Kidney epithelial cell (primary cell): ENCODE results near the gene MGMT. TPM values are rescaled to one million over a fixed set of nuclear protein-coding genes. Genes with fewer than 3 reads are reported as not detected.

Experiments used
- DNase-seq: peaks from one replicate; pipeline ENCODE4 v3.0.0-alpha.2; 2010; ENCODE audit warnings: low read depth
- H3K27me3 ChIP-seq: 2 replicates; pipeline ENCODE4 v1.6.0; 2011; ENCODE audit warnings: low read length; ENCODE audit not compliant: control insufficient read depth, insufficient read depth
- H3K36me3 ChIP-seq: 2 replicates; pipeline ENCODE4 v1.5.1; 2011; ENCODE audit warnings: low read length; ENCODE audit not compliant: control insufficient read depth, insufficient read depth
- H3K4me3 ChIP-seq: 2 replicates; pipeline ENCODE4 v1.5.1; 2011; ENCODE audit warnings: low read depth, mild to moderate bottlenecking, control low read depth, low read length
- CTCF ChIP-seq: IDR thresholded peaks from 2 replicates; pipeline ENCODE4 v1.5.1; 2011; ENCODE audit warnings: mild to moderate bottlenecking, moderate library complexity, low read length, control low read depth, inconsistent platforms; ENCODE audit not compliant: insufficient read depth, poor library complexity, severe bottlenecking
- total RNA-seq: library from RNA; depleted of rRNA; stranded (reverse); fragments of >200 nt; gene quantifications from 2 replicates; pipeline ENCODE4 v1.2.3, GENCODE V29; 2015

Gene MGMT
- total RNA-seq, 1 donor from 2014 or later = 36.1 TPM

- no peak for DNase-seq
- Histone ChIP-seq H3K36me3 (no peaks in the 10 kb centered on the region), H3K4me3 (no peak overlapping the region), H3K27me3 (no peaks in the 10 kb centered on the region)
- TF ChIP-seq CTCF = no peak
Observed at GRCh38 chr10:129468187-129468586, 1.1 kb downstream of the MGMT start.

- Histone ChIP-seq H3K36me3 (no peaks in the 10 kb centered on the region), H3K27me3 (no peaks in the 10 kb centered on the region), H3K4me3 (no peak overlapping the region)
- DNase-seq = no peak
- no peak for TF ChIP-seq CTCF
Observed at GRCh38 chr10:129470103-129470851, 3.2 kb downstream of the MGMT start.

- Histone ChIP-seq H3K27me3 (no peaks in the 10 kb centered on the region), H3K36me3 (no peaks in the 10 kb centered on the region), H3K4me3 (no peak overlapping the region)
- no peak for DNase-seq
- TF ChIP-seq CTCF = no peak
Observed at GRCh38 chr10:129471447-129472175, 4.6 kb downstream of the MGMT start.

GRCh38 chr10:129472696-129473555 lies 5.9 kb downstream of the MGMT start:
- Histone ChIP-seq H3K4me3 (no peak overlapping the region), H3K36me3 (no peaks in the 10 kb centered on the region), H3K27me3 (no peaks in the 10 kb centered on the region)
- DNase-seq = no peak
- TF ChIP-seq CTCF = no peak

- H3K27me3 ChIP-seq = no peaks in the 10 kb centered on the region
- DNase-seq = no peak
- no peak overlapping the region for H3K4me3 ChIP-seq
- TF ChIP-seq CTCF = no peak
- no peaks in the 10 kb centered on the region for H3K36me3 ChIP-seq
Observed at GRCh38 chr10:129474642-129475041, 7.6 kb downstream of the MGMT start.
